ENCODE results near the gene ADGRG2.
"Not testable (repeated sequence)": the region's sequence is repeated elsewhere in the genome, so short reads cannot be mapped to it uniquely, and the experiment has no call there.

Gene ADGRG2

GRCh38 chrX:19085666-19086065 is 36.6 kb downstream of the ADGRG2 start:
- no peak for DNase-seq (ENCODE audit: low read depth in 2 of 2)

DNA sequence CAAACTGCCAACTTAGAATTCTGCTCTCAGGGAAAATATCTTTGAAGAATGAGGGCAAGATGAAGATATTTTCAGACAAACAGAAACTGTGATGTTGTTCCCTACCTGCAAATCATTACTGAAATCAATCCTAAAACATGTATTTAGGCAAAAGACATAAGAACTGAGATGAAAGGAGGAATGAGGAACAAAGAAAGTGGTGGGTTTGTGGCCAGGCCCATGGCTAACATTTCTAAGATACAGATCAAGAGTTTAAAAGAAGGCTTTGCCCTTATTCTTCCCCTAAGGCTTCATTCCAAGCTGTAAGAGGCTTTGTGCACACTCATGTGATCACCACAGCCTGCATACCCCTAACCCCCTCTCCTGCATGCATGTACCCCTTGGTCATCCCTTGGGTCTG is 46.5 kb downstream of the ADGRG2 start:
- DNase-seq (ENCODE audit: low read depth in 2 of 2): no peak

GRCh38 chrX:19072372-19072771 is 49.9 kb downstream of the ADGRG2 start:
- DNase-seq (ENCODE audit: low read depth in 2 of 2): no peak

GRCh38 chrX:19070555-19070994 is 51.7 kb downstream of the ADGRG2 start:
- DNase-seq (ENCODE audit: low read depth in 2 of 2): no peak

- DNase-seq (ENCODE audit: low read depth in 2 of 2): not testable (repeated sequence)
Observed at GRCh38 chrX:19066987-19067386, 55.3 kb downstream of the ADGRG2 start.

GRCh38 chrX:19065535-19065934 is 56.7 kb downstream of the ADGRG2 start:
- no peak for DNase-seq (ENCODE audit: low read depth in 2 of 2)

- DNase-seq (ENCODE audit: low read depth in 2 of 2): peak in 1 of 2 experiments; percentile 3
Observed at GRCh38 chrX:19064175-19064574, 58.1 kb downstream of the ADGRG2 start.

DNA sequence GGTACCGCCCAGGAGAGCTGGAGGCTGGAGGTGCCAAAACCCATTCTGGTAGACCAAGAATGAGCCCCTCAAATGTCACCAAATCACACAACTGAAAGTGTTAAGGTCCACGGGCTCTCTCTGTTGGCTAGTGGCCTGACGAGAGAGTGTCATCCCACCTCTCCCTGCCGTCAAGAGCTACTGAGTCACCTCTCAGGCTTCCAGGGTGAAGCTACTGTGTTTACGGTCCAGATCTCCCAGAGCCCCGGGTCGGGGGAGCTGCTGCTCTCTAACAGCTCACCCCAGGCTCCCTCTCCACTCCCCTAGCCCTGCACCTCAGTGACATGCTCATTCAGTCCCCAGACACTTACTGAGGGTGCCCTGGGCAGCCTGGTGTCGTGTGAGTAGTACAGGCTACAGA is 59.2 kb downstream of the ADGRG2 start:
- DNase-seq (ENCODE audit: low read depth in 2 of 2): no peak

DNA sequence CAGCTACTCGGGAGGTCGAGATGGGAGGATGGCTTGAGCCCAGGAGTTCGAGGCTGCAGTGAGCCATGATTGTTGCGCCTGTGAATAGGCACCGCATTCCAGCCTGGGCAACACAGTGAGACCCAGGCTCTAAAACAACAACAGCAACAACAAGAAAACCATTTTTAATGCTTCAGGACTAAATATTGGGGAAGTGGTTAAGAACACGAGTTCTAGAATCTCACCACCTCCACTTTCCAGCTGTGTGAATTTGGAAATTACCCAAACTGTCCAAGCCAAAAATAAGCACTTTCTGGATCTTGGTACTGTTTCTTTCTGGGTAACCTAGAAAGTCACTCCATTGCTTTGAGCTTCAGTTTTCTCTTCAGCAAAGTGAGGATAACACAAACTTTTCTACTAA is 63.2 kb downstream of the ADGRG2 start:
- no peak for DNase-seq (ENCODE audit: low read depth in 2 of 2)

- DNase-seq (ENCODE audit: low read depth in 2 of 2): no peak
Observed at GRCh38 chrX:19057856-19058255, 64.4 kb downstream of the ADGRG2 start.

DNA sequence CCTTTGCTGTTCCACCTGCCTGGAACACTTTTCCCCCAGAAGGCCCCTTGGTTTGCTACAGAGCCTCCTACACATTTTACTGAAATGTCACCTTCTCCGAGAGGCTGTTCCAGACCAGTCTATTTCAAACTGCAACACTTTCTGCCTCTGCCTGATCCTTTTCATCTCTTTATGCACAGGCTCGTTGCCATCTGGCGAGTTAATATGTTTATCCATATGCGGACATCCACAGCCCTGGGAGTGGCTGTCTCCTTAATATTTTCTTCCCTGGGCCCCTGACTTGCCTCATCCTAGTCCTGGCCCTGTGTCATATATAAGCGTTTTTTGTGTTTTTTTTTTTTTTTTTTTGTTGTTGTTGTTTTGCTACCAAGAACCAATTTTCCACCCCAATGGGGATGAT is 73.2 kb downstream of the ADGRG2 start:
- no peak for DNase-seq (ENCODE audit: low read depth in 2 of 2)

DNA sequence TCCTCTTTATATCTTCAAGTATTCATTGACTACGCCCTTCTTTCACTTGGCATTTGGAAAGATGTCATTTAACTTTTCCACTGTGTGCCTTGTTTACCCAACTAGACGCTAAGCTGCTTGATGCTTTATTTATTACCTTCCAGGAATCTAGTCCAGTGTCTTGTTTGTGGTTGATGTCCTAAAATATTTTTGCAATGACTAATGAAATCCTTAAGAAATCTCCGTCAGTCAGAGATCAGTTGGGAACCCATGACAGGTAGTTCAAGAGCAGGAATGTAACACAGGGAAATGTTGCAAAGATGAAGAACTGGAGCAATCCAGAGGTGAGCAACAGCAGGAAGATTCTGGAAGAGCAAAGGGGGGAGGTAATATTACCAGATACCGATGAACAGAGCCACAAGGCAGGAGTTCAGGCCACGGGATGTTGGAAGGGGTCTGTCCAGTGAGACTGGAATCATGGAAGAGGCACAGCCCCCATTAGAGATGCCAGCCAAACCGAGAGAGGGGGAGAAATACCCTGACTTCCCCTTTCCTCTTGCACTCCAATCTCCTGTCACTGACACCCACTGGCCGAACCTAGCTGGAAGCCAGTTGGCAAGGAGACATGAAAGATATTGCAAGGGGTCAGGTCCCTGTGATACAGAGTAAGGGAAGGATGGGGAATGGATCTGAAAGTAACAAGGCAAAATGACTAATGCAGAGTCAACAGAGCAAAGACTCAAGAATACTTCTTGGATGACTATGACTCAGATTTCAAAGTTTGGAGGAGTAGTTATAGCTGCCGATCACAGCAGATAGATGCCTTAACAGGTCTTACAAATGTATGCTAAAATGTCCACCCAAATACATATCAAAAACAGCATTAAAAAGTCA is 75.7 kb downstream of the ADGRG2 start:
- DNase-seq (ENCODE audit: low read depth in 2 of 2): peak in 1 of 2 experiments; percentile 3

GRCh38 chrX:19040373-19040772 is 81.9 kb downstream of the ADGRG2 start:
- DNase-seq (ENCODE audit: low read depth in 2 of 2): no peak

GRCh38 chrX:19034025-19034424 is 88.2 kb downstream of the ADGRG2 start:
- no peak for DNase-seq (ENCODE audit: low read depth in 2 of 2)

DNA sequence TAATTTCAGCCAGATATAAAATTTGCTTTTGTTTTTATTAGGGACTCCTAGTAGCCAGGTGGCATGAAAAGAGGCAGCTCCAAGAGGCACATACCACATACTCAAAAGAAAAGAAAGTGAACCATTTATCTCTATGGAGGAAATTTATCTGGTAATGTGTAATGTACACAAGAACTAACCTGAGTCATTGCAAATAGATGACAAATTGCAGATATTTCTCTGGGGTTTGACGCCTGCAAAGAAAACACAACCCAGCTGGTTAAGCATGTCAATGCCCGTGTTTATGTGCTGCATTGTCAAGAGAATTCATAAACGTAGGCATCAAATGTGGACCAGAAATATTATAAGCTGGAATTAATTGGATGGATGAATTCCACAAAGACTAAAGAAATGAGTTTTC is 91.5 kb downstream of the ADGRG2 start:
- DNase-seq (ENCODE audit: low read depth in 2 of 2): no peak

GRCh38 chrX:19028560-19028959 is 93.7 kb downstream of the ADGRG2 start:
- no peak for DNase-seq (ENCODE audit: low read depth in 2 of 2)

GRCh38 chrX:19024366-19024765 is 97.9 kb downstream of the ADGRG2 start:
- DNase-seq (ENCODE audit: low read depth in 2 of 2): no peak

- DNase-seq (ENCODE audit: low read depth in 2 of 2): no peak
Observed at GRCh38 chrX:19019996-19020395, 102.3 kb downstream of the ADGRG2 start.

DNA sequence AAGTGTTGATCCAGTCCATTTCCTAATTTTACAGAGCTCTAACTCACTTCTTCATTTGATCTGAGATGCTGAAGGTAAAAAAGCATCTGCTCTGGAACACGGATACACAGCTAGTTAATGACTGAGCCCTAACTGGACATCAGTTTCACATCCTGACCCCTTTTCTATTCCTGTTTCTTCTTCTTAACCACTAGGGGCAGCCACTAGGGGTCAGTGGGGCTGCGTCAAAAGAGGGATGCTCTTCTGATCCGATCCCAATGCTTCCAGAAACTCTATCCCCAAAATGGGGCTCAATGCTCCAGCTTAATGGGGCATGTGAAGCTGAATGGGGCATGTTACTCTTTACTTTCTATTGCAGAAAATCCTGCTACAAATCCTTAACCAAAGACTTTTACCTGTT is 105.0 kb downstream of the ADGRG2 start:
- DNase-seq (ENCODE audit: low read depth in 2 of 2): no peak

DNA sequence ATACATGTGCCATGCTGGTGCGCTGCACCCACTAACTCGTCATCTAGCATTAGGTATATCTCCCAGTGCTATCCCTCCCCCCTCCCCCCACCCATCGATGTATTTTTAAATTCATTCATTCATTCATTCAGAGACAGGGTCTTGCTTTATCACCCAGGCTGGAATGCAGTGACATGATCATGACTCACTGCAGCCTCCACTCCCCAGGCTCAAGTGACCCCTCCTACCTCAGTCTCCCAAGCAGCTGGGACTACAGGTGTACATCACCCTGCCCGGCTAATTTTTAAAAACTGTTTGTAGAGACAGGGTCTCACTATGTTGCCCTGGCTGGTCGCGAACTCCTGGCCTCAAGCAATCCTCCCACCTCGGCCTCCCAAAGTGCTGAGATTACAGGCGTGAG is 105.7 kb downstream of the ADGRG2 start:
- not testable (repeated sequence) for DNase-seq (ENCODE audit: low read depth in 2 of 2)

DNA sequence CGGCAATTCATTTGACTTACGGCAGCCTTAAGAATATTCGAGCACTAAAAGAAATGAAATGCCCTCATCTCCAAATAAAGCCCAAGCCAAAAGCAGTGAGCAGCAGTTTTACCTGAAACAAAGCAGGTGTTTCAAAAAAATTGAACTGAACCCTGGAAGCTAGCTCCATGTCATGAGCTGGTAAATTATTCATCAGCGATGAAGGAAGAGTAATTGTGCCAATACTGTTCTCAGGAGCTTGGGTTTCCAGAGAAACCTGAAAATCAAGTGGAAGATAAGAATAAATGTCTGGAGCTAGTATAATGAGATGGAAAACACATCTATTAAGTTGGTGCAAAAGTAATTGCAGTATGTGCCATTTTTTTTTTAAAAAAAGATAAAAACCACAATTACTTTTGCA is 114.4 kb downstream of the ADGRG2 start:
- no peak for DNase-seq (ENCODE audit: low read depth in 2 of 2)

DNA sequence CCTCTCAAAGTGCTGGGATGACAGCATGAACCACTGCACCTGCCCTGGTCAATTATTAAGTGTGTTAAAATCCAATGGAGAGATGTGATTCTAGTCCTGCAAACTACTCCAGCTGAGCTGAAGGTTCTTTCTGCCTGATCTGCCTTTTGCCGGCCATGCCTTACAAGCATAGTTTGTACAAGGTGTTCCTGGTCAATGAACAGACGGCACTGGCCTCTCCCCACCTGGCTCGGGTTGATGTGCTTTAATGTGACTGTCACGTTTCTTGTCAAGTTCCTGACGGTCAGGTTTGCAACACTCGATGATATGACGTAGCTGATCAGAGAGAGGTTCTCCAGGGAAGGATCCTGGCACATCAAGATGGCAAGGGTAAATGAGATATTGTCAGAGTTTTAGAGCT is 115.3 kb downstream of the ADGRG2 start:
- DNase-seq (ENCODE audit: low read depth in 2 of 2): no peak

- DNase-seq (ENCODE audit: low read depth in 2 of 2): no peak
Observed at GRCh38 chrX:19005909-19006308, 116.4 kb downstream of the ADGRG2 start.

DNA sequence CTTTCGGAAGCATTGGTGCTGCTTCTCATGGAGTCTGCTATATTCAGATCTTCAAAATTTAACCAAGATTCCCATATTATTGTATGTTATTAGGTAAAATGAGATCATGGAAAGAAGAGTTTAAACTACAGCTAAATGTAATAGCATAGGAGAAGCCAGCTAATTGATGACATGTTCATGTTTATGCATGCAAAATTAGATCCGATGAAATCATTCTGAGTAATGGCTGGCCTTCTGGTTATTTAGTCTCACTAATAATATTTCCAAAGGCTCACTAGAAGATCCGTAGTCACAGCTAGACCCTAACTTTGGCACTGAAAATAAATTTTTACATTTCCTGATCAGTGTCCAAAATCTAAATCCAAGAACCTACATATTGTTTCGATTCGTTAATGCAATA is 118.5 kb downstream of the ADGRG2 start:
- DNase-seq (ENCODE audit: low read depth in 2 of 2): no peak
